ENCODE measurements around the gene PPM1A. TPM values are rescaled to one million over a fixed set of nuclear protein-coding genes. Genes with fewer than 3 reads are reported as not detected.

The PPM1A gene
- total and polyA plus RNA-seq, 2 of the 13 experiments (the other 11 are each of a cell fraction or from before 2014, with no cell fraction given): 23.3 to 29.8 TPM

- in situ Hi-C loops (cut with HindIII; ENCODE audit: extremely low pct_ligation_motif_present, low pct_unique_long_range_greater_than_20kb) (no loop called here), intact Hi-C loops (cut with micrococcal nuclease; ENCODE audit: unreplicated experiment) (loop anchor here (5.0 kb wide), 1 partner anchor 297 kb away; no protein-coding TSS in a partner anchor)
- no peak for TF ChIP-seq ZEB1 (IDR thresholded peaks at IDR 0.05; ENCODE audit: insufficient replicate concordance, low read depth)
- TF ChIP-seq ZNF7 (CRISPR knock-in tag; IDR thresholded peaks at IDR 0.05): peak; percentile 52; the same call in 1 of the 2 replicates
- no peak overlapping the region for H3K9ac ChIP-seq (ENCODE audit: insufficient read depth, low read depth, low read length)
- H3K4me3 ChIP-seq (replicated peaks in 1 of 3; ENCODE audit: insufficient read depth in 1 of 3, low read depth in 2 of 3, low read length in 3 of 3): no peak overlapping the region
- H2AFZ ChIP-seq (ENCODE audit: low read length): no peak overlapping the region
- H3K27ac ChIP-seq (ENCODE audit: extremely low read length, insufficient read depth, low read length): no peak overlapping the region
- ChIA-PET POLR2A (interaction anchor here (1.8 kb wide), 1 partner anchor 16 kb away, joined by 7 read pairs; the partner anchor contains the start of gene PPM1A), CTCF (ENCODE audit: low intra/inter-chr PET ratio, low total read pairs) (no interaction called here)
- no peak for ATAC-seq
- H3K9me3 ChIP-seq (ENCODE audit: low read length): no peaks in the 10 kb centered on the region
- H3K4me1 ChIP-seq (ENCODE audit: insufficient read depth, low read length): peaks cover 16% of the 10 kb centered on the region
- DNase-seq (ENCODE audit: low spot score): no peak
- WGBS (ENCODE audit: low lambda C conversion rate): 81% methylated on average over 1 of the region's 1 CpG
- no peaks in the 10 kb centered on the region for H3K36me3 ChIP-seq (replicated peaks in 1 of 2; ENCODE audit: control insufficient read depth in 1 of 2, insufficient read depth in 2 of 2, low read length in 2 of 2)
- no peak for FAIRE-seq
- peaks cover 29% of the 10 kb centered on the region for H4K20me1 ChIP-seq (ENCODE audit: insufficient read depth, low read length)
- H3K79me2 ChIP-seq (ENCODE audit: insufficient read depth, low read length): peaks cover 84% of the 10 kb centered on the region
- H3K4me2 ChIP-seq (ENCODE audit: low read depth, low read length): no peak overlapping the region
- H3K27me3 ChIP-seq (ENCODE audit: control insufficient read depth in 1 of 2, insufficient read depth in 2 of 2, low read length in 2 of 2): no peaks in the 10 kb centered on the region
- BruUV-seq (replicated peaks): no TSS peak
Observed at GRCh38 chr14:60265163-60265562, 16.1 kb downstream of the PPM1A start.

GRCh38 chr14:60266021-60266937, 17.3 kb downstream of the PPM1A start:
- no peak overlapping the region for H3K4me3 ChIP-seq (replicated peaks in 1 of 3; ENCODE audit: insufficient read depth in 1 of 3, low read depth in 2 of 3, low read length in 3 of 3)
- H3K27ac ChIP-seq (ENCODE audit: extremely low read length, insufficient read depth, low read length): no peak overlapping the region
- BruUV-seq (replicated peaks): no TSS peak
- POLR2A ChIA-PET: interaction anchor here (1.8 kb wide), 1 partner anchor 17 kb away, joined by 7 read pairs; the partner anchor contains the start of gene PPM1A
- H2AFZ ChIP-seq (ENCODE audit: low read length): no peak overlapping the region
- no peaks in the 10 kb centered on the region for H3K9me3 ChIP-seq (ENCODE audit: low read length)
- peaks cover 9% of the 10 kb centered on the region; the same call in 1 of the 2 replicates for H3K4me1 ChIP-seq (ENCODE audit: insufficient read depth, low read length)
- peak; percentile 27 for DNase-seq (ENCODE audit: low spot score)
- H3K79me2 ChIP-seq (ENCODE audit: insufficient read depth, low read length): peaks cover 82% of the 10 kb centered on the region
- no peaks in the 10 kb centered on the region for H3K36me3 ChIP-seq (replicated peaks in 1 of 2; ENCODE audit: control insufficient read depth in 1 of 2, insufficient read depth in 2 of 2, low read length in 2 of 2)
- no peak overlapping the region for H3K4me2 ChIP-seq (ENCODE audit: low read depth, low read length)
- intact Hi-C loops (cut with micrococcal nuclease; ENCODE audit: unreplicated experiment) (loop anchor here (1.0 to 5.0 kb wide), 2 partner anchors 65 to 296 kb away; no protein-coding TSS in a partner anchor), in situ Hi-C loops (cut with HindIII; ENCODE audit: extremely low pct_ligation_motif_present, low pct_unique_long_range_greater_than_20kb) (no loop called here)
- no peaks in the 10 kb centered on the region for H3K27me3 ChIP-seq (ENCODE audit: control insufficient read depth in 1 of 2, insufficient read depth in 2 of 2, low read length in 2 of 2)
- H4K20me1 ChIP-seq (ENCODE audit: insufficient read depth, low read length): peaks cover 26% of the 10 kb centered on the region
- FAIRE-seq: no peak
- H3K9ac ChIP-seq (ENCODE audit: insufficient read depth, low read depth, low read length): no peak overlapping the region
- 84% methylated on average over 1 of the region's 1 CpG for WGBS (ENCODE audit: low lambda C conversion rate)
- CTCF ChIA-PET (ENCODE audit: low intra/inter-chr PET ratio, low total read pairs): interaction anchor here (1.1 to 1.2 kb wide), 2 partner anchors 66 to 296 kb away, joined by 3 read pairs; no protein-coding TSS in a partner anchor
- peak; percentile 58; the same call in 2 of the 3 replicates for ATAC-seq
- peak; percentile 41; the same call in 1 of the 2 replicates for TF ChIP-seq SMC3 (IDR thresholded peaks at IDR 0.05; ENCODE audit: low read length)
- TF ChIP-seq IRF1 (CRISPR knock-in tag; IDR thresholded peaks at IDR 0.05; ENCODE audit: low read depth): no peak
- TF ChIP-seq AGO1 (IDR thresholded peaks at IDR 0.05; ENCODE audit: low read depth, low read length, poor library complexity, severe bottlenecking): no peak
- TF ChIP-seq THRA (CRISPR knock-in tag; IDR thresholded peaks at IDR 0.05; ENCODE audit: borderline replicate concordance): no peak
- TF ChIP-seq STAG1 (CRISPR knock-in tag; IDR thresholded peaks at IDR 0.05): peak; percentile 57
- TF ChIP-seq RCOR2 (CRISPR knock-in tag; IDR thresholded peaks at IDR 0.05): no peak
- TF ChIP-seq CBFB (CRISPR knock-in tag; IDR thresholded peaks at IDR 0.05): no peak
- 0 out of 2 replicates have a peak, but pooled peaks have one; percentile 37 for TF ChIP-seq ARID3A (IDR thresholded peaks at IDR 0.05; ENCODE audit: low read depth, low read length)
- no peak for TF ChIP-seq ZBTB7A (CRISPR knock-in tag; IDR thresholded peaks at IDR 0.05)
- no peak for TF ChIP-seq ZSCAN29 (CRISPR knock-in tag; conservative IDR thresholded peaks at IDR 0.05)
- TF ChIP-seq ZNF441 (CRISPR knock-in tag; IDR thresholded peaks at IDR 0.05; ENCODE audit: borderline replicate concordance): no peak
